Measurements from ENCODE around the gene MAPT. TPM values are rescaled to one million over a fixed set of nuclear protein-coding genes. Genes with fewer than 3 reads are reported as not detected.
"Not testable (repeated sequence)": the region's sequence is repeated elsewhere in the genome, so short reads cannot be mapped to it uniquely, and the experiment has no call there.

The MAPT gene
- total RNA-seq, 2 experiments from 2014 or later, result 0.69 to 0.74 TPM

GRCh38 chr17:45851464-45851863, 42.9 kb upstream of the MAPT start:
- DNase-seq, result no peak
- no peak for ATAC-seq (ENCODE audit: low read depth)
- Mint-ChIP-seq H3K9me3 (no peaks in the 10 kb centered on the region), H3K36me3 (no peaks in the 10 kb centered on the region), H3K27me3 (peaks cover 23% of the 10 kb centered on the region), H3K27ac (no peak overlapping the region), H3K4me1 (peaks cover 4% of the 10 kb centered on the region), H3K4me3 (no peak overlapping the region)
- POLR2A ChIA-PET, result no interaction called here

- H3K4me3 Mint-ChIP-seq, result no peak overlapping the region
- H3K4me1 Mint-ChIP-seq, result peaks cover 4% of the 10 kb centered on the region
- peaks cover 26% of the 10 kb centered on the region for H3K27me3 Mint-ChIP-seq
- H3K27ac Mint-ChIP-seq, result no peak overlapping the region
- H3K9me3 Mint-ChIP-seq, result no peaks in the 10 kb centered on the region
- POLR2A ChIA-PET, result no interaction called here
- no peak for DNase-seq
- H3K36me3 Mint-ChIP-seq, result no peaks in the 10 kb centered on the region
- no peak for ATAC-seq (ENCODE audit: low read depth)
Observed at GRCh38 chr17:45851873-45852272, 42.5 kb upstream of the MAPT start.

- Mint-ChIP-seq H3K4me1 (peaks cover 4% of the 10 kb centered on the region), H3K9me3 (no peaks in the 10 kb centered on the region), H3K27me3 (peaks cover 33% of the 10 kb centered on the region), H3K4me3 (no peak overlapping the region), H3K36me3 (no peaks in the 10 kb centered on the region), H3K27ac (no peak overlapping the region)
- ATAC-seq (ENCODE audit: low read depth), result no peak
- DNase-seq, result peak; percentile 56
- POLR2A ChIA-PET, result no interaction called here
Observed at GRCh38 chr17:45852535-45853297, 41.6 kb upstream of the MAPT start.

GRCh38 chr17:45854209-45854608, 40.1 kb upstream of the MAPT start:
- Mint-ChIP-seq H3K27me3 (peaks cover 38% of the 10 kb centered on the region), H3K27ac (no peak overlapping the region), H3K36me3 (no peaks in the 10 kb centered on the region), H3K9me3 (no peaks in the 10 kb centered on the region), H3K4me1 (peaks cover 6% of the 10 kb centered on the region), H3K4me3 (no peak overlapping the region)
- ATAC-seq (ENCODE audit: low read depth), result no peak
- POLR2A ChIA-PET, result interaction anchor here (0.9 kb wide), 1 partner anchor 9 kb away, joined by 4 read pairs; no protein-coding TSS in a partner anchor
- DNase-seq, result no peak

- ATAC-seq (ENCODE audit: low read depth) (no peak), DNase-seq (no peak)
- Mint-ChIP-seq H3K9me3 (no peaks in the 10 kb centered on the region), H3K27me3 (peaks cover 41% of the 10 kb centered on the region), H3K27ac (no peak overlapping the region), H3K36me3 (no peaks in the 10 kb centered on the region), H3K4me1 (peaks cover 6% of the 10 kb centered on the region), H3K4me3 (no peak overlapping the region)
- POLR2A ChIA-PET, result no interaction called here
Observed at GRCh38 chr17:45855691-45856336, 38.5 kb upstream of the MAPT start.

GRCh38 chr17:45857977-45858708, 36.2 kb upstream of the MAPT start:
- Mint-ChIP-seq H3K27ac (no peak overlapping the region), H3K9me3 (no peaks in the 10 kb centered on the region), H3K27me3 (peaks cover 37% of the 10 kb centered on the region), H3K36me3 (no peaks in the 10 kb centered on the region), H3K4me3 (no peak overlapping the region), H3K4me1 (peaks cover 4% of the 10 kb centered on the region)
- no peak for DNase-seq
- no peak for ATAC-seq (ENCODE audit: low read depth)
- POLR2A ChIA-PET, result no interaction called here

- Mint-ChIP-seq H3K36me3 (no peaks in the 10 kb centered on the region), H3K27ac (no peak overlapping the region), H3K9me3 (no peaks in the 10 kb centered on the region), H3K4me3 (no peak overlapping the region), H3K27me3 (peaks cover 37% of the 10 kb centered on the region), H3K4me1 (peaks cover 5% of the 10 kb centered on the region)
- POLR2A ChIA-PET, result no interaction called here
- ATAC-seq (ENCODE audit: low read depth) (no peak), DNase-seq (no peak)
Observed at GRCh38 chr17:45861165-45861564, 33.2 kb upstream of the MAPT start.

- H3K36me3 Mint-ChIP-seq; H3K9me3 Mint-ChIP-seq; POLR2A ChIA-PET; H3K4me3 Mint-ChIP-seq; H3K27ac Mint-ChIP-seq; DNase-seq; ATAC-seq (ENCODE audit: low read depth); H3K4me1 Mint-ChIP-seq: not testable (repeated sequence)
- H3K27me3 Mint-ChIP-seq, result peaks cover 37% of the 10 kb centered on the region
Observed at GRCh38 chr17:45862127-45862526, 32.2 kb upstream of the MAPT start.

- Mint-ChIP-seq H3K9me3 (no peaks in the 10 kb centered on the region), H3K4me1 (peaks cover 2% of the 10 kb centered on the region), H3K27ac (no peak overlapping the region), H3K4me3 (no peak overlapping the region), H3K36me3 (no peaks in the 10 kb centered on the region), H3K27me3 (peaks cover 32% of the 10 kb centered on the region)
- peak; percentile 45 for ATAC-seq (ENCODE audit: low read depth)
- POLR2A ChIA-PET, result interaction anchor here (0.7 kb wide), 1 partner anchor 9 kb away, joined by 4 read pairs; no protein-coding TSS in a partner anchor
- no peak for DNase-seq
Observed at GRCh38 chr17:45863857-45864654, 30.3 kb upstream of the MAPT start.

GRCh38 chr17:45867171-45867570, 27.2 kb upstream of the MAPT start:
- no peak overlapping the region for H3K4me3 Mint-ChIP-seq
- peaks cover 29% of the 10 kb centered on the region for H3K27me3 Mint-ChIP-seq
- H3K4me1 Mint-ChIP-seq, result peaks cover 4% of the 10 kb centered on the region
- no peak overlapping the region for H3K27ac Mint-ChIP-seq
- no peaks in the 10 kb centered on the region for H3K36me3 Mint-ChIP-seq
- ATAC-seq (ENCODE audit: low read depth) (no peak), DNase-seq (no peak)
- POLR2A ChIA-PET, result no interaction called here
- H3K9me3 Mint-ChIP-seq, result no peaks in the 10 kb centered on the region

GRCh38 chr17:45867702-45868101, 26.7 kb upstream of the MAPT start:
- H3K27me3 Mint-ChIP-seq, result peaks cover 25% of the 10 kb centered on the region
- POLR2A ChIA-PET, result no interaction called here
- ATAC-seq (ENCODE audit: low read depth) (no peak), DNase-seq (no peak)
- H3K4me1 Mint-ChIP-seq, result peaks cover 4% of the 10 kb centered on the region
- H3K27ac Mint-ChIP-seq, result no peak overlapping the region
- no peak overlapping the region for H3K4me3 Mint-ChIP-seq
- H3K36me3 Mint-ChIP-seq, result no peaks in the 10 kb centered on the region
- no peaks in the 10 kb centered on the region for H3K9me3 Mint-ChIP-seq

GRCh38 chr17:45868276-45868675, 26.1 kb upstream of the MAPT start:
- ATAC-seq (ENCODE audit: low read depth) (no peak), DNase-seq (no peak)
- no peaks in the 10 kb centered on the region for H3K36me3 Mint-ChIP-seq
- peaks cover 5% of the 10 kb centered on the region for H3K4me1 Mint-ChIP-seq
- no peak overlapping the region for H3K27ac Mint-ChIP-seq
- POLR2A ChIA-PET, result no interaction called here
- no peak overlapping the region for H3K4me3 Mint-ChIP-seq
- no peaks in the 10 kb centered on the region for H3K9me3 Mint-ChIP-seq
- peaks cover 24% of the 10 kb centered on the region for H3K27me3 Mint-ChIP-seq

GRCh38 chr17:45869676-45870341, 24.5 kb upstream of the MAPT start:
- no peak for ATAC-seq (ENCODE audit: low read depth)
- no peak overlapping the region for H3K4me3 Mint-ChIP-seq
- no peak for DNase-seq
- no peaks in the 10 kb centered on the region for H3K9me3 Mint-ChIP-seq
- peaks cover 22% of the 10 kb centered on the region for H3K27me3 Mint-ChIP-seq
- H3K27ac Mint-ChIP-seq, result no peak overlapping the region
- H3K4me1 Mint-ChIP-seq, result peaks cover 8% of the 10 kb centered on the region
- POLR2A ChIA-PET, result no interaction called here
- H3K36me3 Mint-ChIP-seq, result no peaks in the 10 kb centered on the region

Data from activated naive CD8-positive, alpha-beta T cell treated with anti-CD3 and anti-CD28 coated beads, Interleukin-2, amount 10 ng/mL, durations not matched to agents 7 days and 5 days (primary cell).